Ovary (tissue), 9 donors: ENCODE measurements around the gene NAALADL2. TPM values are rescaled to one million over a fixed set of nuclear protein-coding genes. Genes with fewer than 3 reads are reported as not detected.

Experiments used
- DNase-seq, 5 donors: peaks; one replicate each; pipeline ENCODE4 v3.0.0-alpha.2; 2019 to 2020
- H3K27ac ChIP-seq, 2 donors: fragments of 200-600 bp; one replicate each; pipeline versions ENCODE4 v1.5.1 to v1.8.0; 2019 to 2022
- H3K27me3 ChIP-seq: fragments of 200-600 bp; one replicate; pipeline ENCODE4 v1.8.0; 2022
- H3K36me3 ChIP-seq: fragments of 200-600 bp; sonication (generic); one replicate; pipeline ENCODE4 v1.5.1; 2019
- H3K4me1 ChIP-seq: one replicate; pipeline ENCODE4 v1.8.1; 2013; ENCODE audit warnings: mild to moderate bottlenecking, moderate library complexity; ENCODE audit not compliant: insufficient read depth
- H3K4me3 ChIP-seq: fragments of 200-600 bp; sonication (generic); one replicate; pipeline ENCODE4 v1.5.1; 2017
- H3K9me3 ChIP-seq, 2 donors: fragments of 200-600 bp in 1 of 2; sonication (generic) in 1 of 2; one replicate each; pipeline versions ENCODE4 v1.5.1 to v1.8.1; 2013 to 2019; ENCODE audit warnings: mild to moderate bottlenecking in 1 of 2, moderate library complexity in 1 of 2
- CTCF ChIP-seq, 3 donors: fragments of 450-650 bp in 2 of 3; fragments of 200-600 bp in 1 of 3; IDR thresholded peaks; one replicate each; pipeline versions ENCODE4 v1.5.1 to v1.8.0; 2016 to 2022; ENCODE audit warnings: antibody characterized with exemption in 3 of 3, mild to moderate bottlenecking in 1 of 3
- EP300 ChIP-seq: sonication (generic); formaldehyde crosslinking; IDR thresholded peaks from one replicate; pipeline ENCODE4 v1.6.1; 2017; ENCODE audit warnings: antibody characterized with exemption
- POLR2A ChIP-seq: fragments of 450-650 bp; IDR thresholded peaks from one replicate; pipeline ENCODE4 v1.6.1; 2017; ENCODE audit warnings: antibody characterized with exemption, mild to moderate bottlenecking, moderate library complexity
- WGBS, 3 donors: extraction: QIAGEN DNeasy Blood & Tissue Kit in 1 of 3; methylation state at CpG; one replicate each; pipeline versions ENCODE4 v1.1.5 to v1.1.7; 2013 to 2017; 5-methylcytosine and 5-hydroxymethylcytosine counted together
- intact Hi-C, 4 donors: fragments of 100-400 bp; cut with DNase I; formaldehyde crosslinking; loops; one replicate each; pipeline versions ENCODE4 v1.11.0 to v1.15.1; 2022 to 2023
- polyA plus RNA-seq, 2 donors: library from polyadenylated mRNA; stranded (reverse); fragments of 200-250 nt in 1 of 2; fragments of 350-450 nt in 1 of 2; fragmentation: Illumina TruSeq in 1 of 2; extraction: RNeasy Lipid Tissue Mini Kit (QIAGEN cat#74804) in 1 of 2; gene quantifications; one replicate each; pipeline ENCODE4 v1.2.3, GENCODE V29; 2013 to 2014
- total RNA-seq, 7 donors: library from RNA; depleted of rRNA in 2 of 7; stranded (reverse); fragments of >200 nt in 2 of 7; fragmentation: NEBNext Ultra II Directional in 3 of 7; extraction: Animal tissue kit (Norgen Biotek cat#: 25700) in 3 of 7; gene quantifications; one replicate each; pipeline versions ENCODE4 v1.1.0 to v1.2.4, GENCODE V29; 2016 to 2023
- donor health status: DM: no; HTN: no; CAD: no; lungs with moderate emphysema.
- donor health status: DM: no; HTN: no; CAD: no.
- donor health status: Bipolar disorder and iron deficiency.
- donor health status: DM: yes; HTN: yes; CAD: no.
- donor health status: DM: no; HTN: no; CAD: no.
- donor health status: DM: yes; HTN: yes; CAD: no.

Gene NAALADL2
- total and polyA plus RNA-seq, 9 donors, result 2.3 to 29.3 (median 15.2) TPM

DNA sequence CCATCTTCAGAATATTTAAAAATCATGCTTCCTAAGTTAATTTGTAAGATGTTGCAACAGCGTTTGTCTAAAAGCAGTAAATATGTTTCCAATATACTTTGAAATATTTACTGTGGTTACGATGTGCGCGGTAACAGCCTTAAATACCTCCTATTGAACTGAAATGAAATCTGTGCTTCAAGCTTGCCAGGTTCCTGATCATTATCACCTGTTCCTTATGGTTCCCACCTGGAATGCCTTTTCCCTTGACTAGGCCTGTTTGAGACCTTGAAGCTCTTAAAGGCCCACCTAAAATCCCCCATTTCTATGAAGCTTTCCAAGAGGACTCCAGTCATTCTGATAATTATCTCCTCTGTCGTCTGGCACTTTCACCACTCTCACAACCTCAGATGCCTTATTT is 146.7 kb downstream of the NAALADL2 start:
- no peaks in the 10 kb centered on the region for H3K27me3 ChIP-seq
- H3K4me3 ChIP-seq, result no peak overlapping the region
- DNase-seq, result no peak
- intact Hi-C loops, result no loop called here
- peaks cover 1% of the 10 kb centered on the region for H3K4me1 ChIP-seq
- H3K36me3 ChIP-seq, result no peaks in the 10 kb centered on the region
- H3K27ac ChIP-seq, result no peak overlapping the region
- no peaks in the 10 kb centered on the region for H3K9me3 ChIP-seq
- no peak for TF ChIP-seq EP300
- TF ChIP-seq POLR2A, result no peak
- WGBS, 3 donors, result 70 to 74% (median 73%) methylated on average over 5 of the region's 5 CpGs

DNA sequence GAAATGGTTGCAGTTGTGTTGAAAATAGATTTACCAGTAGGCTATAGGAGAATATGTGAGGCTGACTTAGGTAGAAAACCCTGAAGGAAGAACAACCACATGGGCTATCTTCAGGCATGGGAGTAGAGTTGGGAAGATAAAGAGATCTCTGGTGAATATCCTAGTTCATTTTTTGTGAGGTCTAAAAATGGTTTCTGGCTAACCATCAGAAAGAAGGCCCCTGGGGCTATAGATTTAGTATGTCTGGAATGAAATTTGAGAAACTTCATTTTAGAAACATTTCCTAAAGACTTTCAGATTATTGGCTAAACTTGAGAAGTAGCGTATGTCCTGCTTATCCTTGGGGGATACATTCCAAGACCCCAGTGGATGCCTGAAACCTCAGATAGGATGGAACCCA is 148.2 kb downstream of the NAALADL2 start:
- H3K9me3 ChIP-seq, result no peaks in the 10 kb centered on the region
- H3K27me3 ChIP-seq, result no peaks in the 10 kb centered on the region
- no peak for DNase-seq
- TF ChIP-seq POLR2A (no peak), EP300 (no peak), CTCF (IDR thresholded peaks at IDR 0.05) (no peak)
- peaks cover 1% of the 10 kb centered on the region for H3K4me1 ChIP-seq
- 93 to 99% (median 98%) methylated on average over 1 of the region's 1 CpG for WGBS, 3 donors
- intact Hi-C loops, result no loop called here
- no peak overlapping the region for H3K27ac ChIP-seq
- H3K36me3 ChIP-seq, result no peaks in the 10 kb centered on the region
- H3K4me3 ChIP-seq, result no peak overlapping the region

DNA sequence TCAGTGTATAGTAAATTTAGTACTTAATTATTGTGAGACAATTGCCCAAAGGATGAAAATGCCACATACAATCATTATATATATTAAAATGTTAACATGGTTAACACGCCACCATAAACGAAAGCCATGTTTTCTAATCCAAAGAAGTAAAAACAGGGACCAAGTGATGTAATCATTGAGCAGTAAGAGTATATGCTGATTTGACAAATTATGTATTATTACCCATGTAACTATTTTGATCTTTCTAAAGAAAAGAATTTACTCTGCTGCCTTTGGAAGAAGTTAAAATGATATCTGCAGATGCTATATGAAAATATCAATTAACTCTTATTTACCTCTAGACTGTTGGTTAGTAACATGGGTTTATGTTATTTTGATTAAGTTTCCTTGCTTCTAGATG is 150.2 kb downstream of the NAALADL2 start:
- intact Hi-C loops, result no loop called here
- WGBS, 3 donors, result 95 to 99% (median 95%) methylated on average over 2 of the region's 2 CpGs

DNA sequence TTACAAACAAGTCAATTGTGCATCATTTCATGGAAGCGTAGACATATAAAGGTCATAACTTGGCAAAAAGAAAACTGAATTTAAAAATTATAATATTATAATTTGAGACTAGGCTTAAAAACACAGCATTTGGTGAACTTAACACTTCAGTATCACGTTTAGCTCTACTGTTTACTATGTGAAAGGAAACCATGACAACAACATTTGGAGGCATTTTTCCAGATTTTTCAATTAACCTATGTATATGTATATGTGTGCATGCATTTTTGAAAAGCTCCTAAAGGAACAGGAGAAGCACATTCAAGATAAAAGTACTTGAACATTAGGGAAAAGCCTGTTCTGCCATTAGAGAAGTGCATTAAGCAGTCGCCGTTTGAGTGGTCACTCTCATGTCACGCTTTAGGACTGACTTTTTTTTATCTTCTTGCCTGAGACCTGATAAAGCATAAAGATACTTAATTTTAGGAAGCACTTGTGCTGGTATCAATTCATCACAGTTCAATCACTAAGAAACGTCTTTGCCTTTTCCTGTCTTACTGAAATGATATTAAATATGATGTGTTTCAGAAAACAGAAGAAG is 156.0 kb downstream of the NAALADL2 start:
- 71 to 76% (median 74%) methylated on average over 6 of the region's 6 CpGs for WGBS, 3 donors
- no peaks in the 10 kb centered on the region for H3K4me1 ChIP-seq
- TF ChIP-seq EP300 (no peak), POLR2A (no peak), CTCF (IDR thresholded peaks at IDR 0.05) (no peak)
- H3K36me3 ChIP-seq, result no peaks in the 10 kb centered on the region
- H3K27ac ChIP-seq, result no peak overlapping the region
- H3K9me3 ChIP-seq, result no peaks in the 10 kb centered on the region
- intact Hi-C loops, result no loop called here
- H3K4me3 ChIP-seq, result no peak overlapping the region
- no peaks in the 10 kb centered on the region for H3K27me3 ChIP-seq
- no peak for DNase-seq

More for the DNA sequence above, 150.2 kb downstream of the NAALADL2 start:
- Histone ChIP-seq H3K27ac (no peak overlapping the region), H3K27me3 (no peaks in the 10 kb centered on the region), H3K4me3 (no peak overlapping the region), H3K9me3 (no peaks in the 10 kb centered on the region), H3K4me1 (peaks cover 1% of the 10 kb centered on the region), H3K36me3 (no peaks in the 10 kb centered on the region)
- no peak for TF ChIP-seq EP300
- no peak for TF ChIP-seq CTCF (IDR thresholded peaks at IDR 0.05)
- TF ChIP-seq POLR2A, result no peak
- no peak for DNase-seq

GRCh38 chr3:175018946-175019727 is 160.0 kb downstream of the NAALADL2 start:
- DNase-seq, result no peak
- WGBS, 3 donors, result 87 to 89% (median 88%) methylated on average over 5 of the region's 5 CpGs
- Histone ChIP-seq H3K9me3 (no peaks in the 10 kb centered on the region), H3K36me3 (no peaks in the 10 kb centered on the region), H3K27me3 (no peaks in the 10 kb centered on the region), H3K4me1 (no peaks in the 10 kb centered on the region), H3K4me3 (no peak overlapping the region), H3K27ac (no peak overlapping the region)
- no peak for TF ChIP-seq POLR2A
- TF ChIP-seq CTCF (IDR thresholded peaks at IDR 0.05), result no peak
- no peak for TF ChIP-seq EP300
- intact Hi-C loops, result no loop called here
